T-helper 2 cell treated with Interferon-gamma antibody and Interleukin-4, amounts not matched to agents 100 ng/mL and 5 ng/mL, for 36 hours (primary cell): ENCODE data around the gene BANF1. TPM values are rescaled to one million over a fixed set of nuclear protein-coding genes. Genes with fewer than 3 reads are reported as not detected.

Experiments
- total RNA-seq: library from RNA; stranded (reverse); gene quantifications from 2 replicates; pipeline ENCODE4 v1.2.3, GENCODE V29; 2022

BANF1 gene
- total RNA-seq, 1 donor from 2014 or later: 269 TPM

Other genes starting within 250 kb of the BANF1 start
- gene AP5B1, start 221.5 kb upstream of the BANF1 start, total RNA-seq: 20.1 and 21.2 TPM in 2 replicates
- 0.09 TPM in 1 of 2 replicates, not detected in the other for gene OVOL1, start 215.4 kb upstream of the BANF1 start, total RNA-seq
- 1.0 and 1.6 TPM in 2 replicates for gene SNX32, start 168.5 kb upstream of the BANF1 start, total RNA-seq
- gene CFL1, start 144.3 kb upstream of the BANF1 start, total RNA-seq: 1,805 and 1,835 TPM in 2 replicates
- gene MUS81, start 142.1 kb upstream of the BANF1 start, total RNA-seq: 94.0 and 101 TPM in 2 replicates
- gene EFEMP2, start 129.7 kb upstream of the BANF1 start, total RNA-seq: 5.4 and 7.2 TPM in 2 replicates
- 26.4 and 29.3 TPM in 2 replicates for gene CTSW, start 122.7 kb upstream of the BANF1 start, total RNA-seq
- 82.9 and 84.7 TPM in 2 replicates for gene FIBP, start 114.0 kb upstream of the BANF1 start, total RNA-seq
- gene CCDC85B, start 111.8 kb upstream of the BANF1 start, total RNA-seq: 45.2 and 47.0 TPM in 2 replicates
- gene FOSL1, start 102.1 kb upstream of the BANF1 start, total RNA-seq: 3.7 and 4.5 TPM in 2 replicates
- gene C11orf68, start 83.4 kb upstream of the BANF1 start, total RNA-seq: 21.9 and 24.2 TPM in 2 replicates
- gene DRAP1, start 83.1 kb upstream of the BANF1 start, total RNA-seq: 131 and 132 TPM in 2 replicates
- gene TSGA10IP, start 57.0 kb upstream of the BANF1 start, total RNA-seq: not detected in 2 replicates
- 88.8 and 96.5 TPM in 2 replicates for gene SART1, start 40.8 kb upstream of the BANF1 start, total RNA-seq
- gene EIF1AD, start 346 bp upstream of the BANF1 start, total RNA-seq: 50.7 and 57.1 TPM in 2 replicates
- gene CST6, start 9.5 kb downstream of the BANF1 start, total RNA-seq: 0.34 TPM in 1 of 2 replicates, not detected in the other
- 0.32 TPM in 1 of 2 replicates, not detected in the other for gene CATSPER1, start 24.0 kb downstream of the BANF1 start, total RNA-seq
- not detected in 2 replicates for gene GAL3ST3, start 46.7 kb downstream of the BANF1 start, total RNA-seq
- gene SF3B2, start 49.9 kb downstream of the BANF1 start, total RNA-seq: 226 and 228 TPM in 2 replicates
- 94.5 and 102 TPM in 2 replicates for gene PACS1, start 67.8 kb downstream of the BANF1 start, total RNA-seq